ENCODE data around the gene SCN3B.

The SCN3B gene

GRCh38 chr11:123601136-123601535 is 53.3 kb downstream of the SCN3B start:
- no peak for TF ChIP-seq CTCF (IDR thresholded peaks at IDR 0.05)
- Mint-ChIP-seq H3K27ac (no peak overlapping the region), H3K4me1 (no peaks in the 10 kb centered on the region), H3K4me3 (no peak overlapping the region), H3K36me3 (ENCODE audit: low read depth) (peaks cover 50% of the 10 kb centered on the region), H3K27me3 (ENCODE audit: low read depth, poor library complexity) (no peaks in the 10 kb centered on the region), H3K9me3 (no peaks in the 10 kb centered on the region)
- no peak for DNase-seq

GRCh38 chr11:123597859-123598258 is 56.6 kb downstream of the SCN3B start:
- Mint-ChIP-seq H3K27me3 (ENCODE audit: low read depth, poor library complexity) (no peaks in the 10 kb centered on the region), H3K4me3 (no peak overlapping the region), H3K36me3 (ENCODE audit: low read depth) (peaks cover 46% of the 10 kb centered on the region), H3K27ac (no peak overlapping the region), H3K4me1 (peaks cover 6% of the 10 kb centered on the region), H3K9me3 (peaks cover 7% of the 10 kb centered on the region)
- TF ChIP-seq CTCF (IDR thresholded peaks at IDR 0.05): no peak
- DNase-seq: no peak

DNA sequence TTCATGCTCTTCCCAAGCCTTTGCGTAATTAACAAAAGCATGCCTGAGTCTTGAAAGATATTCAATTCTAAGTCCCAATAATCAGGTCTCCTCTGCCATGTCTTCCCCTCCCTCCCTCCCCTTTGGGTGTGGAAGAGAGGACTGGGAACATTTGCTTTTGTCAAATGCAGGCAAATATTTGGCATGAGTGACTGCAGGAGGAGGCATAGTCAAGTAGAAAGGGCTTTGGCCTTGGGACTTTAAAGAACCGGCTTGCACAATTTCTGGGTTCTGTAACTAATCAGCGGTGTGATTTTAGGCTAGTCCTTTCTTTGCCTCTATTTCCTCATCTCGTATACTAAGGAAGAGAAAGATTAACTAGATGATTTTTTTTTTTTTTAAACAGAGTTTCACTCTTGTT is 59.5 kb downstream of the SCN3B start:
- no peaks in the 10 kb centered on the region for H3K27me3 Mint-ChIP-seq (ENCODE audit: low read depth, poor library complexity)
- no peak overlapping the region for H3K4me3 Mint-ChIP-seq
- peaks cover 11% of the 10 kb centered on the region for H3K4me1 Mint-ChIP-seq
- peaks cover 11% of the 10 kb centered on the region for H3K9me3 Mint-ChIP-seq
- no peak for DNase-seq
- H3K36me3 Mint-ChIP-seq (ENCODE audit: low read depth): peaks cover 58% of the 10 kb centered on the region
- no peak overlapping the region for H3K27ac Mint-ChIP-seq
- no peak for TF ChIP-seq CTCF (IDR thresholded peaks at IDR 0.05)

DNA sequence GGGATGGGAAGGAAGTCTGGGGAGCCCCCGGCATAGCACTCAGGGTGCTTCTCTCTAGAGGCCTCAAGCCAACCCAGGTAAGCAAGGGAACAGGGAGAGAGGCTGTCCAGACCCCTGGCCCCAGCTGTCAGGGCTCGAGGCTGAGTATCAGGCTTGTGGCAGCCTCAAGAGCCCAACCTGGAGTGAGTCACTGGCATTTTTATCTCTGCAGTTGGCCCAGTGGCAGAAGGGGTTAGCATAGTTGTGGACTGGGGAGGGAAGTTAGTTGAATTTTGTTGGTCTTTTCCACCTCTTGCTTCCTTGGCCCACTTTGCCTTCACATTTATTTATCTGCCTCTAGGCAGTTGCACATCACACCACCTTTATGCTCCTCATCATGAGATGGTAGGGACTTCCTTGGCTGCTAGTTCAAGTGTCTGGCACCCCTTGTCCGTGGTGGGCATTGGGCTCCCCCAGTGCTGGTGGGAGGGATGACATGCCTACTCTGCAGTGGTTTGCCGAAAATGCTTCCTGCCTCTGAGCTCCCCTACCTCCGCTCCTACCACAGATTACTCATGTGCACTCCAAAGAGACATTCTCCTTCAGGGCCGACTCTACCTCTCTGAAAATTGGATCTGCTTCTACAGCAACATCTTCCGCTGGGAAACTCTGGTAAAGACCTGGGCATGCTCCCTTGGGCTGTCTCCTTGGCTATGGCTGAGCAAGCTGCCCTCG is 60.1 kb downstream of the SCN3B start:
- Mint-ChIP-seq H3K9me3 (peaks cover 11% of the 10 kb centered on the region), H3K27me3 (ENCODE audit: low read depth, poor library complexity) (no peaks in the 10 kb centered on the region), H3K4me3 (no peak overlapping the region), H3K36me3 (ENCODE audit: low read depth) (peaks cover 57% of the 10 kb centered on the region), H3K4me1 (peaks cover 15% of the 10 kb centered on the region), H3K27ac (no peak overlapping the region)
- no peak for DNase-seq
- no peak for TF ChIP-seq CTCF (IDR thresholded peaks at IDR 0.05)

DNA sequence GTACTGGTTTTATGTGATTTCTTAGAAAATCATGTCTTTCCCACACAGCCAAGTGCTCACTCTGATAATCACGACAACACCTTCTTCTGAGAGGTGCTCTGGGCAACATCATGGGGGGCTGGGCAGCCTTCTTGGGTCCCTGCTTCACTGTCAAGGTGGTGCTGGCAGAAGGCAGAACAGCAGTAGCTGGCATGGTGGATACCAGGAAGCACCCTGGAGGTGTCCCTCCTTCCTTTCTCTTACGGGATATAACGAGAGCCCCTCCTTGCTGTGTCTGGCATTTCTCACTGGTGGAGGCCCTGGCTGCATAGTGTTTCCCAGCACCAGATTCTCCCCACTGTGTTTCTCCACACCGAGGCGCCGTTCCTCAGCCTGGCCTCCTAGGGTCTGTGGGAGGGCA is 60.9 kb downstream of the SCN3B start:
- H3K27me3 Mint-ChIP-seq (ENCODE audit: low read depth, poor library complexity): no peaks in the 10 kb centered on the region

More for the DNA sequence above, 60.9 kb downstream of the SCN3B start:
- peaks cover 15% of the 10 kb centered on the region for H3K4me1 Mint-ChIP-seq
- H3K4me3 Mint-ChIP-seq: no peak overlapping the region
- TF ChIP-seq CTCF (IDR thresholded peaks at IDR 0.05): no peak
- H3K9me3 Mint-ChIP-seq: peaks cover 11% of the 10 kb centered on the region
- H3K27ac Mint-ChIP-seq: no peak overlapping the region
- H3K36me3 Mint-ChIP-seq (ENCODE audit: low read depth): peaks cover 50% of the 10 kb centered on the region
- no peak for DNase-seq

Measured in nephron progenitor cell (in vitro differentiated cells).